Measurements from ENCODE around the gene BLMH.

DNA sequence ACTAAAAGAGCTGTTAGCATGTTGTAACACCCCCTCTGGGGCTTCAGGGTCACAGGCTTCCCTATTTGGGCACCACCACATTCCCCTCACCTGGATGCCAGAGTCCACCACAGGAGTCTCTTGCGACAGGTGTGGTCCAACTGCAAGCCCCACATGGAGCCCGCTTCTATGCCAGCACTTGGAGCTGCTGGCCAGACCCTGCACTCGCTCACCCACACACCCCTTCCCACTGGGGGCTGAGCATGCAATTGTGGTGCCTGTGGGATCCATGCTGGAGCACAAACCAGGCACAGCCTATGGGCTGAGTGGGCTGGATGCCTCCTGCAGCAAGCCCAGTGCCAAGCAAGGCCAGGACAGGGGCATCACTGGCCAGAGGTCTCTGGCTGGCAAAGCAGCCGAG lies 6.0 kb upstream of the BLMH start:
- TF ChIP-seq, protein P1, sequence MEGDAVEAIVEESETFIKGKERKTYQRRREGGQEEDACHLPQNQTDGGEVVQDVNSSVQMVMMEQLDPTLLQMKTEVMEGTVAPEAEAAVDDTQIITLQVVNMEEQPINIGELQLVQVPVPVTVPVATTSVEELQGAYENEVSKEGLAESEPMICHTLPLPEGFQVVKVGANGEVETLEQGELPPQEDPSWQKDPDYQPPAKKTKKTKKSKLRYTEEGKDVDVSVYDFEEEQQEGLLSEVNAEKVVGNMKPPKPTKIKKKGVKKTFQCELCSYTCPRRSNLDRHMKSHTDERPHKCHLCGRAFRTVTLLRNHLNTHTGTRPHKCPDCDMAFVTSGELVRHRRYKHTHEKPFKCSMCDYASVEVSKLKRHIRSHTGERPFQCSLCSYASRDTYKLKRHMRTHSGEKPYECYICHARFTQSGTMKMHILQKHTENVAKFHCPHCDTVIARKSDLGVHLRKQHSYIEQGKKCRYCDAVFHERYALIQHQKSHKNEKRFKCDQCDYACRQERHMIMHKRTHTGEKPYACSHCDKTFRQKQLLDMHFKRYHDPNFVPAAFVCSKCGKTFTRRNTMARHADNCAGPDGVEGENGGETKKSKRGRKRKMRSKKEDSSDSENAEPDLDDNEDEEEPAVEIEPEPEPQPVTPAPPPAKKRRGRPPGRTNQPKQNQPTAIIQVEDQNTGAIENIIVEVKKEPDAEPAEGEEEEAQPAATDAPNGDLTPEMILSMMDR (IDR thresholded peaks at IDR 0.05): no peak
- TF ChIP-seq POLR2A (IDR thresholded peaks at IDR 0.05): no peak
